Fibroblast of lung (primary cell): ENCODE results near the gene BCL6.

Experiments
- EZH2 ChIP-seq: IDR thresholded peaks from 2 replicates; pipeline ENCODE4 v1.5.1; 2012; ENCODE audit warnings: low read length, control low read depth, mild to moderate bottlenecking; ENCODE audit errors: missing control alignments
- TF ChIP-seq, protein P1 (sequence below), 2 donors: IDR thresholded peaks in 1 of 2; conservative IDR thresholded peaks in 1 of 2; 1 replicate in 1 of 2; 2 replicates in 1 of 2; pipeline ENCODE4 v1.5.1; 2011 to 2012; ENCODE audit warnings: low read length in 2 of 2, control low read depth in 1 of 2, inconsistent platforms in 1 of 2, low read depth in 1 of 2, mild to moderate bottlenecking in 1 of 2

DNA sequence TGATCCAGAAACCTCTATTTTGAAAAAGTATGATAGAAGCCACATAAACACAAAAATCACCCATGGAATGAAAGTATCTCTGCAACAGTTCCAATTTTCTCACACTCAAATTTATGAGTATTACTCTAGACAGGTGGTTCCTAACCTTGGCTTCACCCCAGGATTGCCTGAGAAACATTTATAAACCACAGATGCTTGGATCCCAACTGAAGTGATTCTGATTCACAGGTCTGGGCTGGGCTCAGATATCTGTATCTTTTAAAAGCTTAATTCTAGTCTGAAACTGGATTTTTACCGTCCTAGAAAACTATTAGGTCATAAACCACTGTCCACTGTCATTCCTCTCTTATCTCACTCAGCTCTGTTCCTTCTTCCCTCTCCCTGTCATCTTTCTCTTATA is 67.7 kb downstream of the BCL6 start:
- TF ChIP-seq, protein P1, sequence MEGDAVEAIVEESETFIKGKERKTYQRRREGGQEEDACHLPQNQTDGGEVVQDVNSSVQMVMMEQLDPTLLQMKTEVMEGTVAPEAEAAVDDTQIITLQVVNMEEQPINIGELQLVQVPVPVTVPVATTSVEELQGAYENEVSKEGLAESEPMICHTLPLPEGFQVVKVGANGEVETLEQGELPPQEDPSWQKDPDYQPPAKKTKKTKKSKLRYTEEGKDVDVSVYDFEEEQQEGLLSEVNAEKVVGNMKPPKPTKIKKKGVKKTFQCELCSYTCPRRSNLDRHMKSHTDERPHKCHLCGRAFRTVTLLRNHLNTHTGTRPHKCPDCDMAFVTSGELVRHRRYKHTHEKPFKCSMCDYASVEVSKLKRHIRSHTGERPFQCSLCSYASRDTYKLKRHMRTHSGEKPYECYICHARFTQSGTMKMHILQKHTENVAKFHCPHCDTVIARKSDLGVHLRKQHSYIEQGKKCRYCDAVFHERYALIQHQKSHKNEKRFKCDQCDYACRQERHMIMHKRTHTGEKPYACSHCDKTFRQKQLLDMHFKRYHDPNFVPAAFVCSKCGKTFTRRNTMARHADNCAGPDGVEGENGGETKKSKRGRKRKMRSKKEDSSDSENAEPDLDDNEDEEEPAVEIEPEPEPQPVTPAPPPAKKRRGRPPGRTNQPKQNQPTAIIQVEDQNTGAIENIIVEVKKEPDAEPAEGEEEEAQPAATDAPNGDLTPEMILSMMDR (conservative IDR thresholded peaks at IDR 0.05 in 1 of 2, IDR thresholded peaks at IDR 0.05 in 1 of 2; ENCODE audit: low read depth in 1 of 2, low read length in 2 of 2) = no peak
- TF ChIP-seq EZH2 = no peak
